ENCODE results near the gene APOBEC3A. TPM values are rescaled to one million over a fixed set of nuclear protein-coding genes. Genes with fewer than 3 reads are reported as not detected.
"Not testable (repeated sequence)": the region's sequence is repeated elsewhere in the genome, so short reads cannot be mapped to it uniquely, and the experiment has no call there.

Gene APOBEC3A
- total RNA-seq, 1 experiment from 2014 or later, result not detected

GRCh38 chr22:38977289-38977688, 19.9 kb downstream of the APOBEC3A start:
- DNase-seq (ENCODE audit: low read depth), result not testable (repeated sequence)

GRCh38 chr22:38980587-38980986, 23.2 kb downstream of the APOBEC3A start:
- not testable (repeated sequence) for DNase-seq (ENCODE audit: low read depth)

- no peak for DNase-seq (ENCODE audit: low read depth)
These were observed 23.9 kb downstream of the APOBEC3A start for GRCh38 chr22:38981005-38981991.

- DNase-seq (ENCODE audit: low read depth), result peak; percentile 95
These were observed 24.9 kb downstream of the APOBEC3A start, which contains the start of gene APOBEC3B for GRCh38 chr22:38981992-38982927. Gene APOBEC3B, plus strand, starts transcription at chr22:38982347. Its CDS starts 107 bp downstream, at chr22:38982454.

GRCh38 chr22:38984224-38984623, 26.8 kb downstream of the APOBEC3A start:
- DNase-seq (ENCODE audit: low read depth), result no peak

GRCh38 chr22:38984784-38985757, 27.7 kb downstream of the APOBEC3A start:
- DNase-seq (ENCODE audit: low read depth), result peak; percentile 87

GRCh38 chr22:38986629-38987028, 29.2 kb downstream of the APOBEC3A start:
- no peak for DNase-seq (ENCODE audit: low read depth)

GRCh38 chr22:38987171-38987895, 29.9 kb downstream of the APOBEC3A start:
- no peak for DNase-seq (ENCODE audit: low read depth)

GRCh38 chr22:38989466-38989865, 32.1 kb downstream of the APOBEC3A start:
- no peak for DNase-seq (ENCODE audit: low read depth)

- not testable (repeated sequence) for DNase-seq (ENCODE audit: low read depth)
These were observed 35.5 kb downstream of the APOBEC3A start for GRCh38 chr22:38992871-38993371.

- no peak for DNase-seq (ENCODE audit: low read depth)
These were observed 38.7 kb downstream of the APOBEC3A start for GRCh38 chr22:38996105-38996504.

- no peak for DNase-seq (ENCODE audit: low read depth)
These were observed 40.1 kb downstream of the APOBEC3A start for GRCh38 chr22:38997518-38997917.

- peak; percentile 92 for DNase-seq (ENCODE audit: low read depth)
These were observed 45.8 kb downstream of the APOBEC3A start for GRCh38 chr22:39003165-39003638.

- DNase-seq (ENCODE audit: low read depth), result no peak
These were observed 49.8 kb downstream of the APOBEC3A start for GRCh38 chr22:39007177-39007576.

- not testable (repeated sequence) for DNase-seq (ENCODE audit: low read depth)
These were observed 51.0 kb downstream of the APOBEC3A start for GRCh38 chr22:39008271-39008850.

GRCh38 chr22:39010946-39011345, 53.5 kb downstream of the APOBEC3A start:
- DNase-seq (ENCODE audit: low read depth), result no peak

All from HT1080 (cell line).